Measurements from ENCODE around the gene RNF115.
"Not testable (repeated sequence)": the region's sequence is repeated elsewhere in the genome, so short reads cannot be mapped to it uniquely, and the experiment has no call there.

RNF115 gene

GRCh38 chr1:145771056-145771455 lies 52.8 kb downstream of the RNF115 start:
- DNase-seq: no peak

GRCh38 chr1:145768004-145768403 lies 55.9 kb downstream of the RNF115 start:
- DNase-seq: not testable (repeated sequence)

- DNase-seq: not testable (repeated sequence)
Observed at GRCh38 chr1:145766926-145767325, 57.0 kb downstream of the RNF115 start.

GRCh38 chr1:145765585-145766360 lies 58.1 kb downstream of the RNF115 start:
- DNase-seq: not testable (repeated sequence)

GRCh38 chr1:145765127-145765526 lies 58.8 kb downstream of the RNF115 start:
- DNase-seq: not testable (repeated sequence)

GRCh38 chr1:145764231-145764940 lies 59.5 kb downstream of the RNF115 start:
- DNase-seq: not testable (repeated sequence)

- not testable (repeated sequence) for DNase-seq
Observed at GRCh38 chr1:145762001-145762400, 61.9 kb downstream of the RNF115 start.

- not testable (repeated sequence) for DNase-seq
Observed at GRCh38 chr1:145761498-145761897, 62.4 kb downstream of the RNF115 start.

GRCh38 chr1:145760395-145760949 lies 63.4 kb downstream of the RNF115 start:
- not testable (repeated sequence) for DNase-seq

GRCh38 chr1:145759721-145760120 lies 64.2 kb downstream of the RNF115 start:
- no peak for DNase-seq

- DNase-seq: no peak
Observed at GRCh38 chr1:145758575-145758974, 65.3 kb downstream of the RNF115 start.

GRCh38 chr1:145758116-145758515 lies 65.8 kb downstream of the RNF115 start:
- DNase-seq: no peak

GRCh38 chr1:145757420-145757819 lies 66.5 kb downstream of the RNF115 start:
- DNase-seq: no peak

GRCh38 chr1:145751491-145752037 lies 72.3 kb downstream of the RNF115 start:
- DNase-seq: no peak

GRCh38 chr1:145750426-145750825 lies 73.5 kb downstream of the RNF115 start:
- no peak for DNase-seq

- no peak for DNase-seq
Observed at GRCh38 chr1:145747398-145748247, 76.3 kb downstream of the RNF115 start.

GRCh38 chr1:145740269-145740668 lies 83.6 kb downstream of the RNF115 start:
- DNase-seq: no peak

GRCh38 chr1:145736191-145736590 lies 87.7 kb downstream of the RNF115 start:
- no peak for DNase-seq

GRCh38 chr1:145730900-145731299 lies 93.0 kb downstream of the RNF115 start:
- no peak for DNase-seq

GRCh38 chr1:145730467-145730866 lies 93.4 kb downstream of the RNF115 start:
- DNase-seq: no peak

GRCh38 chr1:145729666-145730436 lies 94.0 kb downstream of the RNF115 start:
- no peak for DNase-seq

GRCh38 chr1:145729196-145729595 lies 94.7 kb downstream of the RNF115 start:
- no peak for DNase-seq

Measured in activated CD4-positive, alpha-beta T cell treated with anti-CD3 and anti-CD28 coated beads, Interleukin-2, Interleukin-6, amounts not matched to agents 100 ng/mL and 50 ng/mL, durations not matched to agents 16 hours and 8 hours (primary cell).